SU-DHL-6 (cell line): Measurements from ENCODE around the gene FERMT3.

Experiments used
- EZH2phosphoT487 ChIP-seq: fragments of 200-600 bp; sonication (generic), shearing (Covaris generic); conservative IDR thresholded peaks from 2 replicates; pipeline ENCODE4 v1.6.1; 2018; ENCODE audit warnings: mild to moderate bottlenecking, antibody characterized with exemption, low read length, moderate library complexity, mixed read lengths
- TF ChIP-seq, protein P1 (sequence below): fragments of 200-600 bp; sonication (generic); IDR thresholded peaks from one replicate; pipeline ENCODE4 v1.5.1; 2017; ENCODE audit warnings: antibody characterized with exemption, mild to moderate bottlenecking, low read length, moderate library complexity; ENCODE audit not compliant: insufficient read depth, poor library complexity, severe bottlenecking

- TF ChIP-seq, protein P1, sequence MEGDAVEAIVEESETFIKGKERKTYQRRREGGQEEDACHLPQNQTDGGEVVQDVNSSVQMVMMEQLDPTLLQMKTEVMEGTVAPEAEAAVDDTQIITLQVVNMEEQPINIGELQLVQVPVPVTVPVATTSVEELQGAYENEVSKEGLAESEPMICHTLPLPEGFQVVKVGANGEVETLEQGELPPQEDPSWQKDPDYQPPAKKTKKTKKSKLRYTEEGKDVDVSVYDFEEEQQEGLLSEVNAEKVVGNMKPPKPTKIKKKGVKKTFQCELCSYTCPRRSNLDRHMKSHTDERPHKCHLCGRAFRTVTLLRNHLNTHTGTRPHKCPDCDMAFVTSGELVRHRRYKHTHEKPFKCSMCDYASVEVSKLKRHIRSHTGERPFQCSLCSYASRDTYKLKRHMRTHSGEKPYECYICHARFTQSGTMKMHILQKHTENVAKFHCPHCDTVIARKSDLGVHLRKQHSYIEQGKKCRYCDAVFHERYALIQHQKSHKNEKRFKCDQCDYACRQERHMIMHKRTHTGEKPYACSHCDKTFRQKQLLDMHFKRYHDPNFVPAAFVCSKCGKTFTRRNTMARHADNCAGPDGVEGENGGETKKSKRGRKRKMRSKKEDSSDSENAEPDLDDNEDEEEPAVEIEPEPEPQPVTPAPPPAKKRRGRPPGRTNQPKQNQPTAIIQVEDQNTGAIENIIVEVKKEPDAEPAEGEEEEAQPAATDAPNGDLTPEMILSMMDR, result no peak
- TF ChIP-seq EZH2phosphoT487, result no peak
Measured at GRCh38 chr11:64244107-64244506, 37.6 kb downstream of the FERMT3 start.
